Suppressor macrophage treated with lipopolysaccharide for 4 hours (primary cell): Measurements from ENCODE around the gene ABCA2.

Source experiments
- DNase-seq: peaks from one replicate; pipeline ENCODE4 v3.0.0-alpha.2; 2020

Gene ABCA2

DNA sequence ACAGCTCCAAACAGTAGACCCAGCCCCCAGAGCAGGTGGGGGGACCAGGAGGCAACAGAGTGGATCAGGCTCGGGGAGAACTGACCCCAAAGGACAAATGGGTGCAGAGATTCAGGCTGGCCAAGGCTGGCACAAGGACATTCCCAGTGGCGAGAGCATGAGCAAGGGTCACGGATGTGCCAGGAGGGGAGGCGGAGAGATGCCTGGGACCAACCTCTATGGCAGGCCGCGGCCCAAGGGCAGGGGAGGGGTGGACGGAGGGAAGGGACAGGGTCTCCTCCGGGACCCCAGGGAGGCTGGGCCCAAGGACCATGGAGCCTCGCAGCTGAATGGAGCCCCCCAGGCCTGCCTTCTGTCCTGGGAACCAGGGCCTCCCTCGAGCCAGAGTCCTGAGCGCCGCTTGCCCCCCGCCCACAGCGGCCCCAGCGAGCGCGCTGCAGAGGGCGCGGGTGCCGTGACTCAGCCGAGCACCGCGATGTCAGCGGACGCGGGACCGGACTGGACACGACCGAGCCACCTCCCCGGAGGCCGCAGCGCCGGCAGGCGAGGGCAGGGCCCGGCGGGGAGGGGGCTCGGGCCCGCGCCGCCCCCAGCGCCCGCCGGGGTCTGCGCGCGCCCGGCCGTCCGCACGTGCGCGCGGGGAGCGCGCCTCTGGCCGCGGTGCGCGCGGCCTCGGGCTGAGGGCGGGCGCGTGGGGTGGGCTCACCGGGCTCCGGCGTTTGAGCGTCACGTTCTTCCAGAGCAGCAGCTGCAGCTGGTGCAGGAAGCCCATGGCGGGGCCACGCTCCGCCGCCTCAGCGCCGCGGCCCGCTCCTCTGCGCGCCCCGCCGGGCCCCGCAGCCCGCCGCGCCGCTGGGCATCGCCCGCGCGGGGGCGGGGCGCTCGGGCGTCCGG lies at the start of gene ABCA2:
Gene ABCA2 (minus strand): TSS at position 869 of the 894 bp plus-strand sequence. CDS start 97 bp downstream, at position 772.
- DNase-seq: no peak

GRCh38 chr9:137077010-137077747 lies 49.1 kb upstream of the ABCA2 start, which contains the start of gene UAP1L1:
Gene UAP1L1, plus strand, starts transcription at chr9:137077517. Its CDS starts 16 bp downstream, at chr9:137077533.
- DNase-seq: peak; percentile 78

- no peak for DNase-seq
Observed at GRCh38 chr9:137076636-137077009, 48.6 kb upstream of the ABCA2 start.

DNA sequence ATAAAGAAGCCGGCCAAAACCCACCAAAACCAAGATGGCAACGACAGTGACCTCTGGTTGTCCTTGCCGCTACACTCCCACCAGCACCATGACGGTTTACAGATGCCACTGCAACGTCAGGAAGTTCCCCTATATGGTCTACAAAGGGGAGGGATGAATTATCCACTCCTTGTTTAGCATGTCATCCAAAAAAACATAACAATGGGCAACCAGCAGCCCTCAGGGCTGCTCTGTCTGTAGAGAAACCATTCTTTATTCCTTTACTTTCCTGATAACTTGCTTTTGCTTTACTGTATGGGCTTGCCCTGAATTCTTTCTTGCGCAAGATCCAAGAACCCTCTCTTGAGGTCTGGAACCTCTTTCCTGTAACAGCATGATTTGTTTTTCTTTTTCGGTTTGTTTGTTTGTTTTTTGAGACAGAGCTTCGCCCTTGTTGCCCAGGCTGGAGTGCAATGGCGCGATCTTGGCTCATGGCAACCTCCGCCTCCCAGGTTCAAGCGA lies 47.3 kb upstream of the ABCA2 start:
- DNase-seq: no peak

DNA sequence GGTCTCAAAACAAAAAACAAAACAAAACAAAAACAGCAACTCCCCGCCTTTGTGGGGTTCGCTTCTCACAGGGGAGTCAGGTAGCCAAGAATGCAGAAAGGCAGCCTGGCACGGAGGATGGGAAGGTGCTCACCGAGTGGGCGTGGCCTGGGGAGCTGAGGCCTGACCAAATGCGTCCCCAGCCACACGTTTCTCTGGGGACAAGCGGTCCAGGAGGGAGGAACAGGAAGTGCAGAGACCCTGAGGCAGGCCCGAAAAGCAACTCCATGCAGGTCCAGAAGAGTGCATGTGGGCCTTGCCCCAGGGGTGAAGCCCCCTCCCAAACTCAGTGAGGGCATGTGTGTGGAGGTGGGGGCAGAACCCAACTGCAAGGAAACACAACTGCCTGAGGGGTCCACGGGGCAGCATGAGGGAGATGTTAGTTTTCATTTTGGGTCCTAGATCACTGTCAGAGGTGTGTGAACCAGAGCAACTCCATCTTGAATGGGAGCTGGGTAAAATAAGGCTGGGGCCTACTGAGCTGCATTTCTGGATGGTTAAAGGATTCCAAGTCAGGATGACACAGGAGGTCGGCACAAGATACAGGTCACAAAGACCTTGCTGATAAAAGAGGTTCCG lies 46.7 kb upstream of the ABCA2 start:
- no peak for DNase-seq

GRCh38 chr9:137073992-137074399 lies 46.0 kb upstream of the ABCA2 start:
- DNase-seq: no peak

- no peak for DNase-seq
Observed at GRCh38 chr9:137071282-137071681, 43.2 kb upstream of the ABCA2 start.

- DNase-seq: no peak
Observed at GRCh38 chr9:137070906-137071275, 42.9 kb upstream of the ABCA2 start.

- DNase-seq: peak; percentile 94
Observed at GRCh38 chr9:137070201-137070905, 42.3 kb upstream of the ABCA2 start, which contains the start of gene SAPCD2. Gene SAPCD2, minus strand, starts transcription at chr9:137070557. Its CDS starts 97 bp downstream, at chr9:137070460.

GRCh38 chr9:137069508-137070091 lies 41.6 kb upstream of the ABCA2 start:
- no peak for DNase-seq

GRCh38 chr9:137068539-137069507 lies 40.8 kb upstream of the ABCA2 start:
- no peak for DNase-seq

- peak; percentile 87 for DNase-seq
Observed at GRCh38 chr9:137067860-137068538, 40.0 kb upstream of the ABCA2 start.

- DNase-seq: no peak
Observed at GRCh38 chr9:137066096-137066861, 38.2 kb upstream of the ABCA2 start.

- no peak for DNase-seq
Observed at GRCh38 chr9:137065336-137065967, 37.4 kb upstream of the ABCA2 start.

DNA sequence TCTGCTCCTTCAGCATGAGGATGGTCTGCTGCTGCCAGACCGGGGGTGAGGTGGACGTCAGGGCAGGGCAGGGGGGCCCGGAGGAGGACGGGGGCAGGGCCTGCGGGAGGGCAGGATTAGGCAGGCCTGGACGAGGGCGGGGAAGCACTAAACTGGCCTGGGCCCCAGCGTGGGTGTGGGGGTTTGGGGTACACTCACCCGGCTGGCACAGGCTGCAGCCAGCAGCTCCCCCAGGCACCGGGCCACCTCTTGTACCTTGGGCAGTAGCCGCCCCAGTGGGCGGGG lies 36.8 kb upstream of the ABCA2 start:
- DNase-seq: no peak

- DNase-seq: peak; percentile 80
Observed at GRCh38 chr9:137064027-137064879, 36.2 kb upstream of the ABCA2 start.

DNA sequence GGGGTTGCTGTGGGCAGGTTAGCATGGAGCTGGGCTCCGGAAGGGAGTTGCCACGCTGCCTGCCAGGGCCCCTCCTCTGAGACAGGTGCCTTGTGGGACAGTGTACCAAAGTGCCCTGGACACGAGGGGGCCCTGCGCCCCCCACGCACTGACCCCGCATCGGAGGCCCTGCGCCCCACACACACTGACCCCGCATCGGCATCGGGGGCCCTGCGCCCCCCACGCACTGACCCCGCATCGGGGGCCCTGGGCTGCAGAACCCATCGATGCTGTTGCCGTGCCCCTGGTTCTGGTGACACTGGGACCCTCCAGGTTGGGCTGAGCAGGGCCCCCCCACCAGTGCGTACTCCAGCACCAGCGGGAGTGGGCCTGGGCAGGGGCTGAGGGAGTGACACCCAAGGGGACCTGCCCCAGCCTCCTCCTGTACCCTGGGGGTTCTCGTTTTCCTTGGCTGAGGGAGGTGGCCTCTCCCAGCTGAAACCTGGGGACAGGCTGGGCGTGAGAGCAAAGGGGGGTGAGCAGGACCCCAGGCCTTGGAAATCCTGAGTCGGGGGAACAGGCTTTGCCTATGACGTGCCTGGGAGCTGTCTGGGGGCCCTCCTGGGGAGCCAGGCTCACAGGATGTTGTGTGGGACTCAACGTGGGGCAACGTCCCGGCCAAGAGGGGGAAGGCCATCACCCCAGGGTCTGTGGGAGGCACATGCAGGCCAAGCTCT lies 35.4 kb upstream of the ABCA2 start:
- DNase-seq: no peak
